ENCODE results near the gene COLQ.

DNA sequence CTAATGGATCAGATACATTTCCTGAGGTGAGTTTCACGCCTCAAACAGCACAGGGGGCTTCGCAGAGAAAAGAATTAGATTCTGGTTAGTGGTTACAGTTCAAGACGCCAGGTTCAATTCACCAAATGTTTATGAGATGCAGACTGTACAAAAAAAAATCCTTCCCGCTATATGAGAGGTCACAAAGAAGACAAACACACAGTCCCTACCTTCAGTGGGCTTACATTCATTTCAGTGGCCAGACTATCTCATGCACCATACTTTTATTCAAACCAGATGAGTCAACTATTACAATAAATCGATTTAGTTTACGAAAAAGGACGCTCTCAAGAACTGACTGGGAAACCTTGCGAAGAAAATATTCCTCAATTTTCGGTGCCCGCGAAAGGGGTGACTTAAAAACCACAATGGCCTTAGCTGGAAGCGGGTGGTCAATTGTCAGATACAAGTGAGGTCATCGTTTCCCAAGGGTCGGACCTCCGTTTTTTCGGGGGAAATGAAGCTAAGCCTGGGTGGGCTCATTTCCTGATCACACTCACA, 94.9 kb downstream of the COLQ start:
- TF ChIP-seq EZH2 (IDR thresholded peaks at IDR 0.05) (no peak), POLR2AphosphoS5 (IDR thresholded peaks at IDR 0.05; ENCODE audit: borderline replicate concordance, low read depth, low read length) (no peak), FOXP2 (optimal IDR thresholded peaks at IDR 0.05; ENCODE audit: control extremely low read depth, extremely low read length, insufficient read depth) (no peak)
